Endometrial microvascular endothelial cells (primary cell): ENCODE data around the gene NEMP1. TPM values are rescaled to one million over a fixed set of nuclear protein-coding genes. Genes with fewer than 3 reads are reported as not detected.
"Not testable (repeated sequence)": the region's sequence is repeated elsewhere in the genome, so short reads cannot be mapped to it uniquely, and the experiment has no call there.

Experiments used
- in situ Hi-C: cut with HindIII; loops from 2 replicates; pipeline ENCODE4 v1.10.0; 2017; ENCODE audit warnings: low sequenced_read_pairs, low pct_unique_long_range_greater_than_20kb; ENCODE audit errors: inconsistent ontology term
- total RNA-seq: library from RNA; depleted of rRNA; stranded (reverse); fragments of >200 nt; gene quantifications from one replicate; pipeline ENCODE4 v1.2.3, GENCODE V29; 2015; ENCODE audit errors: inconsistent ontology term

NEMP1 gene, protein sequence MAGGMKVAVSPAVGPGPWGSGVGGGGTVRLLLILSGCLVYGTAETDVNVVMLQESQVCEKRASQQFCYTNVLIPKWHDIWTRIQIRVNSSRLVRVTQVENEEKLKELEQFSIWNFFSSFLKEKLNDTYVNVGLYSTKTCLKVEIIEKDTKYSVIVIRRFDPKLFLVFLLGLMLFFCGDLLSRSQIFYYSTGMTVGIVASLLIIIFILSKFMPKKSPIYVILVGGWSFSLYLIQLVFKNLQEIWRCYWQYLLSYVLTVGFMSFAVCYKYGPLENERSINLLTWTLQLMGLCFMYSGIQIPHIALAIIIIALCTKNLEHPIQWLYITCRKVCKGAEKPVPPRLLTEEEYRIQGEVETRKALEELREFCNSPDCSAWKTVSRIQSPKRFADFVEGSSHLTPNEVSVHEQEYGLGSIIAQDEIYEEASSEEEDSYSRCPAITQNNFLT
- total RNA-seq: 12.6 TPM

DNA sequence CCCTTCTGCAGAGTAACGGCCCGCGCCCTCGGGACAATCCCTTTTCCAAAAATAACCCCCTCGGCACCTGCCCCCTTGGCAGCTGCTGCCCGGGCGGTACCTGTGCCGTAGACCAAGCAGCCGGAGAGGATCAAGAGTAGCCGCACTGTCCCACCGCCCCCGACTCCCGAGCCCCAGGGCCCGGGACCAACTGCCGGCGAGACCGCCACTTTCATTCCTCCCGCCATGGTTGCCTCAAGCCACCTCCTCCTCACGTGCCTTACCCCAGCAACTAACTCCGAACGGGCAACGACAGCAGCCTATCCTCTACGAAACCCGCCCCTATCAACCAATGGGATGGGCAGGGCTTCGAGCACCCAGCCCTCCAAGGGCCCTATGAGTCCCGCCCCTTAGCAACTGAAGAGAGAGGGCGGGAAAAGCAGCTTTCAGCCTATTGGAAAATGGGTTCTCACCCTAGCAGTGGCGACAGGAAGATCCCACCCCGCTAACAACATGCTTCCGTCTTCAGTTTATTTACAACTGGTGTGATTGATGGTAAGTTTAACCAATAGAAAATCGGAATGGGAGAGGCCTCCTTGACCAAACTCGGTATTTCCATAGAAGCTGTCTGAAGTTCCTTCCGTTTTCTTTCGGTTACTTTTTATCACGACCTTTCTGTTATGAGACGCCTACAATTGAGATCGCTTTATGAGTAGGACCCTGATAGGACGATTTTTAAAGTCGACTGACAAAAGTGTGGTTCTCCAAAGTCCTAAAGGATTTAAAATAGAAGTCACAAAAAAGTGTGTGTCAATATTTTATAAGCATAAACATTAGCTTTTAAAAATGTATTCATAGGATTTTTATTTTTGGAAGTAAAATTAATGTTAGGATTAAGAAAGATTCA is at the start of gene NEMP1:
NEMP1 (minus strand) TSS at position 273 of the 886 bp plus-strand sequence; CDS start at position 227, 46 bp downstream.
- in situ Hi-C loops: no loop called here

DNA sequence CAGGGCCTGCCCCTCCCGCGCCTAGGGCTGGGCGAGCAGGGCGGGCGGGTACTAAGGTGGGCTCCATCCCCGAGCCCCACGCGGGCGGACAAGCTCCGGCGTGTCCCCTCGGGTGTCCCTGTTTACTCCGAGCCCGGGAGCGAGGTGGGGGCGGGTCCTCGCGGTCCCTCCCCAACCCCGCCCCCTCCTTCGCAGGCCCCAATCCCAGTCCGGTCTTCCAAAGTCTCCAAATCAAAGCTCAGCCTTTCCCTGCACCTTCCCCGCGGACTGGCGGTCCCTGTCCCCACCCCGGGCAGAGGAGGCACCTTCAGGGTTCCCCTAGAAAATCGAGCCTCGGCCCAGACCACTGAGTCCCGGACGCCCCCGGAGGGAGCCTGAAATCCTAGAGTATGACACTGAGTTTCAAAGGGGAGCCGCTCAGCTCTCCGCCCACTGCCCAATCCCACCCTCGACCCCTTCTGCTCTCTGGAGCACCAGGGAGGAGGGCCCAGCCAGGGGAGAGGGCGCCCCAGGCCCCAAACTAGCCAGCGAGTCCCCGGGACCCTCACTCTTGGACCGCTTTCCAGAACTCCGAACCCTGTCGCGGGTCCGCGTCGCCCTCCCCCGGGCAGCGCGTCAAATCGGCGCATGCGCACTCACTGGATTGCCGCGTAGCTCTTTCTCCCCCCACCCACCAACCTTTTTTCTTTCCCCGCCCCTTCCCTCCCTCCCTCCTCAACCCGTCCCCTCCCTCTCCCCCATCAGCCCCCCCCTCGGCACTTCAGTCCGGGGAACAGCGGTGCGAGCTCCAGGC is 49.3 kb upstream of the NEMP1 start, which contains the start of gene LRP1:
LRP1 (plus strand) TSS at position 758 of the 793 bp plus-strand sequence. CDS start 482 bp downstream, outside the sequence.
- in situ Hi-C loops: no loop called here

DNA sequence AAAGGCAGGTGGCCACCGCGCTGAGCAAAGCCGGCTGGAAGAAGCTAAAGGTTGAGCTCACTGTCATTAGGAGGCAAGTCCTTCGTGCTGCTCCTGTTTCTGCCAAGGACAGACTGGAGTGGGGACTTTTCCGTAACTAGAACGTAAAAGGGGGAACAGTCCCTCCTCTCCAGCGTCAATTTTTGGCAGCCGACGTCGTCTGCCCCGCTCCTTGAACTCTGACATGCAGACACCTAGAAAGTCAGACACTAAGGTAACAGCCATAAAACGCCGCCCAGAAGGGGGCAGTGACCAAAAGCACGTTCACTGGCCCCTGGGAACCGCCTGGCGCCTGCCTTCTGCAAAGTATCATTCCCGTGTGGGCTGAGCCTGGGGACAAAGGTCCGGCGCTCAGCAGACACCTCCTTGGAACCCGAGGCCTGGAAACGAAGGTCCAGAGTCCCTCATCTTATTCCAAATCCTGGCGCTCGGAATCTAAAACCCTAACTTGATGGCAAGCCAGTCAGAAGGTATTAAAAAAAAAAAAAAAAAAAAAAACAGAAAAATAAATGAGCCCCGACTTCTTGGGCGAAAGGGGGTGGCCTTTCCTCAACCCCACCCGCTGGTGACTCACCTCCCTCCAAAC is 48.6 kb upstream of the NEMP1 start:
- in situ Hi-C loops: no loop called here

DNA sequence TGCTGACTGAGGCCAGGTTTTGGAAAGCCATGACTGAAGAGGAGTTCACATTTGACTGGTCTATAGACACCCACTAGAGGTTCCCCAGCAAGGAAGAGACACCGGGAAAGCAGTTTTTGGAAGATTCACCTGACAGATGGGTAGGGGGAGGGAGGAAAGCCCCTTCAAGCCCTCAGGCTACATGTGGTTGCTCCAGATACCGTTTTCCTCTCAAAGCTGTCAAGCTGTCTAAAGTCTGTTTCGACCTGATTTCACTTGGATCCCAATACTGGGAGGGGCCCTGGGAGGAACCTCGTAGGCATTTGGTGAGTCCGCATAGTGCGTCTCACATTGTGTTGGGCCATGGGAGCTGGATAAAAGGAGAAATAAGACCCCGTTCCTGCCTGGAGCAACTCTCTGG is 48.0 kb upstream of the NEMP1 start:
- in situ Hi-C loops: no loop called here

DNA sequence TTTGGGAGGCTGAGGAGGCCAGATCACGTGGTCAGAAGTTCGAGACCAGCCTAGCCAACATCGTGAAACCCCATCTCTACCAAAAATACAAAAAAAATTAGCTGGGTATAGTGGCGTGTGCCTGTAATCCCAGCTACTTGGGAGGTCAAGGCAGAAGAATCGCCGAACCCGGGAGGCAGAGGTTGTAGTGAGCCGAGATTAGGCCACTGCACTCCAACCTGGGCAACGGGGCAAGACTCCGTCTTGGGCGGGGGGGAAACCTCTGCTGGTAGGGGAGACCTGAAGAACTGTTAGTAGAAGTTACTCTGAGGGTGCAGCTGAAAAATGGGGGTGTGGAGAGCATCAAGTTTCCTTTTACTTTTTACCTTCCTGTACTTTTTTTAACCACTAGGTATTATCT is 47.5 kb upstream of the NEMP1 start:
- in situ Hi-C loops: no loop called here

DNA sequence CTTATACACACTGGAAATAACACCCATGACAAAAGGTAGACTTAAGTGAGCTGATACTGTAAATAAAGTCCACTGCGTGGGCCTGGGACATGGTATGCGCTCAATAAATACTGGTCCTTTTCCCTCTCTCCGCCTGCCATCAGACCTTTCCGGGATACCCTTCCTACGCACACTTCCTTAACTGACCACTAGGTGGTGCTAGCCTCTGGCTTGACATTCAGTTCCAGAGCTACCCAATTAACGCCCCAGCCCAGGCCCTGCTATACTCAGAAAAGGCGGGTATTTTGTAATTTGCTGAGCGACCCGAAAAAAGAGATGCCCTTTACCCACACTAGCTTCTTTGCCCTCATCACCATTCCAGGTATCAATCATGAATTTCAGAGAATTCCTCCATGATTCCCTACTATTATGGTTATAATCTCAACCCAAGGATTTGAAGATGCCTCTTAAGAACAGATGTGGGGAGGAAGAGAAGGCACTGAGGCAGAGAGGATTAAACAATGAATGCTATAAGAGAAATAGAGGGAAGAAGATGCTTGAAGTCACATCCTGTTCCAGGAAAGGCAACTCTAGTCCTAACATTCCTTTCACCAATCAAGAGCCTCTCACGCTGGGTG is 45.8 kb upstream of the NEMP1 start:
- in situ Hi-C loops: no loop called here

DNA sequence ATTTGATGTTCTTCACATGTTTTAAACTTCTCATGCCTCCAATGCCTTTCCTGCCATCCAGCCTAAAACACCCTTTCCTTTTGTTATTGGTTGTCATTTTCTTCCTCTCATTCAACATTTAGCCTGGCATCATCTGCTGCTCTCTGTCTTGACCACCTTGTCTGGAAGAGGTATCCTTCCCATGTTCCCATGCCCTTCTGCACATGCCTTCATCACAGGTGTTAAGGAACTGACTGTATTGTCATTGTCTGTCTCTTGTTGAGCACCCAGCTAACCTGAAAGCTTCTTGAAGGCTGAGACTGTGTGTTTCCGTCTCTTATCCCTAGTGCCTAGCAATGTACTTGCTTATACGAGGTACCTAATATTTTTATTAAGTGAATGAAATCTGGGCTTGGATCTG is 45.2 kb upstream of the NEMP1 start:
- in situ Hi-C loops: no loop called here

DNA sequence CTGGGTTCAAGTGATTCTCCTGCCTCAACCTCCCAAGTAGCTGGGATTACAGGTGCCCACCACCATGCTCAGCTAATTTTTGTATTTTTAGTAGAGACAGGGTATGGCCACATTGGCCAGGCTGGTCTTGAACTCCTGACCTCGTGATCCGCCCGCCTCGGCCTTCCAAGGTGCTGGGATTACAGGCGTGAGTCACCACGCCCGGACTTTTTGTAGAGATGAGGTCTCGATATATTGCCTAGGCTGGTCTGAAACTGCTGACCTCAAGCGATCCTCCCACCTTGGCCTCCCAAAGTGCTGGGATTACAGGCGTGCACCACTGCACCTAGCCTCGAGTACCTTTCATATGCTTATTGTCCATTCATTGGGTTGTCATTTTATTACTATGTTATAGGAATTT is 42.1 kb upstream of the NEMP1 start:
- in situ Hi-C loops: not testable (repeated sequence)

DNA sequence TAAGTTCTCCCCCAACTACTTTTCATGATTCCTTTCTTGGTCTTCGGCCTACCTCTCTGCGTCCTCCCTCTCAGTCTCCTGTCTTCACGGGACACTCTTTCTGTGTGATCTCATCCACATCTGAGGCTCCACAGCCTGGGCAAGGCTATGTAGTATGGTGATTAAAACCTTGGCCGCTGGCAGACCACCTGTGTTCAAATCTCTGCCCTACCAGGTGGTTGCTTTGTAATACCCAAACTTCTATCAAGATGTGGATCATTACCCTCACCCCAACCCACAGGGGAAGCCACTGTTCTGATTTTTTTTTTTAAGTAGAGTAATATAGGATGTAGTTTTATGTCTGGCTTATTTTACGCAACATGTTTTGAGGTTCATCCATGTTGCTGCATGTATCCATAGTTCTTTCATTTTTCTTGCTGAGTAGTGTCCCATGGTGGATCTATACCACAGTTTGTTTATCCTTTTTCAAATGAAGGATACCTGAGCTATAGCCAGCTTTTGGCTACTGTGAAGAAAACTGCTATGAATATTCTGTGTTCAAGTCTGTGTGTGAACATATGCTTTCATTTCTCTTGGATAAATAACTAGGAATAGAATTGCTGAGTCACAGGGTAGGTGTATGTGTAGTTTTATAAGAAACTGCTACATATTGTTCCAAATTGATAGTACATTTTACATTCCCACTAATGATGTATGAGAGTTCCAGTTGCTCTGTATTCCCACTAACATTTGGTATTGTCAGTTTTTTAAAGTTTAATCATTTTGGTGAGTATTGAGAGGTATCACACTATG is 40.9 kb upstream of the NEMP1 start:
- in situ Hi-C loops: no loop called here

DNA sequence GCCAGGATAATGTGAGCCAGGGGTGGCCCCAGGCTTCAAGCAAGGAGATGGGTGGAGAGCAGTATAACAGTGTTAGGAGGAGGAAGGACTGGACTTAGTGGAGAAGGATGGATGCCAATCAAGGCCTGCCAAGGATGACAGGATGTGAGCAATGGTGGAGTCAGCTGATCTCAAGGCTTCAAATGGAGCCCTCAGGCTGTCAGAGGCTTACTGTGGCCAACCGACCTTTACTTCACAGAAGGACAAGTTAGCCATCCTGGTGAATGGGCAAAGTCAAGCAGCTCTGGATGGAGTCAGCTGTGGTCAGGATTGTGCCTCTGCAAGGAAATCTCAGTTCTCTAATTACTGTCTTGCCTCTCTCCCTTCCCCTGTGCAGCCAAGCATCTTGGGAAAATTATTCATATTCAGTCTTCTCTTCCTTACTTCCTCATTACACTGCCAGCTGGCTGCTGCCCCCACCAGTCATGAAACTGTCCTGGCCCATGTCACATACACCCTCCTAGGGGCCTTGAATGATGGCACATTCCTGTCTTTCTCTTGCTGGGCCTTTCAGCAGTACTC is 40.2 kb upstream of the NEMP1 start:
- in situ Hi-C loops: no loop called here

DNA sequence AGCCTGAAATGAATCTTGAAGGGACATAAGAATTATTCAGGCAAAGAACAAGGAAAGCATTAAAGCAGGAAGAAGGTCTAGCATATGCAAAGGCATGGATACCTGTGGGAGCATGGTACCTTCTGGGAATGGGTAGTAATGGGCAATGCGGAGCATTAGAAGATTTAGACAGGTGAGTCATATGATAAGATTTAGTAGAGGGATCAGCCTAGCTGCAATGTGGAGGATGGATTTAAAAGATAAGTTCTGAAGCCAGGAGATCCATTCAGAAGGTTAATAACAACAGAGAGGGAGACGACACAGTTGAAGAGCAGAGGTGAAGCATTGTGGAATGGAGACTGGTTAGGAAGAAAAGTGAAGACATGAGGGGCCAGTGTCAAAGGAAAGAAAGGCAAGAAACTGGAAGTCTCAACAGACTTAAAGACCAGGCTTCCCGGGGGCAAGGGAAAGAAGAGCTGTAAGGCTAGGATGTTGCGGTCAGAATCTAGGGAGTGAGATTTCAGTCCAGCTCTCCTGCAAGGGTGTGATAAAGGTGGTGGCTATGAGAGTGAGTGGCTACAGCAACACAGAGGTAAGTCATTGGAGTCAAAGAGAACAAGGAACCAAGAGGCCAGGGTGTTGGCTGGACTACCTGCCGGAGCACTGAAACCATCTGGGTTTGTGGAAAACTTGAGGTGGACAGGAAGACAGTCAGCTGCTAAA is 38.1 kb upstream of the NEMP1 start:
- in situ Hi-C loops: no loop called here

DNA sequence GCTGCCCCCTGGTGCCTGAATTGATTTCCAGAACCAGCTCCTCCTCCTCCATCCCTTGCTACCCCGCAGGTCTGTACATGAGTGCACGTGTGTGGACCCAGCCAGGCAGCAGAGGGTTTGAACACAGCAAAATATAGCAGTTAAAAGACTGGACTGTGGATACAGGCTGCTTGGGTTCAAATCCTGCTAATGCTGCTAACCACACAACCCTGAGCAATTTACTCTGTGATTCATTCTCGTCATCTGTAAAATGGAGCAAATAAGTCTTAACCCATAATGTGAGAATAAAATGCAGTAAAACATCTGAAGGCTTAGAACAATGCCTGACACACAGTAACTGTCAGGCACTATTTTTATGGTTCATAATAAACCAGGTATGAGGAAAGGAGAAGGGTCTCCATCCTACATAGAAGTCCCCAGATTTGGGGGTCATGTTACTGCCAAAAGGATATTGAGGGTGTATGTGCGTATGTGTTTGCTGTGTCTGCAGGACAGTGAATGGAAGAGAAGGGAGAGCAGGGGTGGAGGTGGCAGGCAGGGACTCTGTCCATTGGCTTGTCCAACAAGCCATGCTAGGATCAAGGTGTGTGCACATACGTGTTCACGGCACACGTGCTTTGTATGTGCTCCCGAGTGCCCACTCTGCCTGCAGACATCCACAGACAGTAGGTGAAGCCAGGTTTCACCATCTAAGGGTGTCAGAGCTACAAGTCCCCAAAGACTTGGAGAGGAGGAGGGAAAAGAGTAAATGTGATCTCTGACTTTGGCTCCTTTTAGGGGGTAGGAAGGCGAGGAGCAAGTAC is 34.1 kb upstream of the NEMP1 start:
- in situ Hi-C loops: no loop called here

DNA sequence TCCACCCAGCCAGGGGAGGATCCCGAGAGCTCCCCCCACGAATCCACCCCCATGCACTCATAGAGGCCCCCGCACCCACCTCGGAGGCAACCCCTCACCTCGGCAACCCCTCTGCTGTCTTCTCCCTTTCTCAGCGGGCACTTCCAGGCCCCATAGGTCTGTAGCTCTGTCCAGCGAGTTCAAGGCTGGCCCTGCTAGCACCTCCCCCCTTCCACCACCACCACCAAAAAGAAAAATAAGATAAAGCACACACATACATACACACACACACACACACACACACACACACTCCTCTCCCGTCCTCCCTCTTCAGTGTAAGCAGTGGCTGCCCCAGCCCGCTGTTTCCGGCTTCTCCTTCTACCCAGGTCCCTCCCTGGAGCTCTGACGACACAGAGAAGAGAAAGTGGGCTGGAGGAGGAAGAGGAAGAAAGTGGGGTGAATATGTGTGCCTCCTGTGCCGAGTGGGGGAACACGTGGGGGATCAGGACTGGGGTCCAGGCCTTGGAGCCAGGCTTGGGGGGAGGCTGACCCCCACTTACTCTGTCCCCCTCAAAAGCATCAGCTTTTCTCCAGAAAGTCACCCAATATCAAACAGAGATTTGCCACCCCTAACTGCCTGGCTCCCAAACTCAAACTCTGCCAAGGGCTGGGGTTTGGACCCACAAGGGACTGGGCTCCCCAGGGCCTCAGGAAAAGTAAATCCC is 32.6 kb upstream of the NEMP1 start, which contains the start of gene STAT6:
STAT6 (minus strand) TSS at position 332 of the 704 bp plus-strand sequence. CDS start 3,084 bp downstream, outside the sequence.
- in situ Hi-C loops: no loop called here

DNA sequence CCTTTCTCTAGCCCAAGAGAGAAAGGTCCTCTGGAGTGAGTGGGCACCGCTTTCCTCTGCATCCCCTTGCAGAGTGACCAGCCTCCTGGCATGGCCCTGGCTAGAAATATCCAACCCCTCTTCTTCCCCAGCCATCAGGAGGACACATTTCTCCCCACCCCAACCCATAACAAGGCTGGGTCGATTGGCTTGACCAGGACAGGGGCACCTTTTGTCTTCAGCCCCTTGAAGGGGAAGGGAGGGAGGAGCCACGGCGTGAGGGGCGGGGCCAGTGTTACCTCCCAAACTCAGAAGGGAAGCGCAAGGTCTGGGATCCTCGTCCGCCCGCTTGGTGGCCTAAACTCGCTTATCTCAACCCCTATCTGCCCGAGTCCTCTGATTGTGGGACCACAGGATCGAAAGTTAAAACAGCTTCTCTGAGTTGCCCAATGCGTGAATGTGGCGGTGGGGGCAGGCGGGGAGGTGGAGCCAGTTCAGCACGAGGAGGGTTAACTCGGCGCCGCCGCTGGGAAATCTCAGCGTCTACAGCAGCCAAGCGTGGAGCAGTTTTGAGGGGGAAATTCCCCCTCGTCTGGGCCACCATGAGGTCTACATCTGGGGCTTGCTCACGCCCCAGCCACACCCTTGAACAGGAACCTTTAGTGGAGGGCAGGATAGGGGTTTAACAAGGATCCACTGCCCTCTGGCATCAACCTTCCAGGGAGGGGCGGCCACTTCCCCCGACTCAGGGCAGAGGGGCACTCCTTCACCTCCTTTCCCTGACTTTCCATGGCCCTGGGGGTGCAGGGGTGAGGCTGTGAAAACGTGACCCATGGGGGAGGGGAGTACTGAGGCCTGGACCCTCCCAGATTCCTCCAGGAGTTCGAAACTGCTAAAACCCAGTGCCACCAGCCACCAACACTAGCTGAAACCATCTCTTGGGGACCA is 31.8 kb upstream of the NEMP1 start:
- in situ Hi-C loops: no loop called here
